Measurements from ENCODE around the gene PPIE.

The PPIE gene

DNA sequence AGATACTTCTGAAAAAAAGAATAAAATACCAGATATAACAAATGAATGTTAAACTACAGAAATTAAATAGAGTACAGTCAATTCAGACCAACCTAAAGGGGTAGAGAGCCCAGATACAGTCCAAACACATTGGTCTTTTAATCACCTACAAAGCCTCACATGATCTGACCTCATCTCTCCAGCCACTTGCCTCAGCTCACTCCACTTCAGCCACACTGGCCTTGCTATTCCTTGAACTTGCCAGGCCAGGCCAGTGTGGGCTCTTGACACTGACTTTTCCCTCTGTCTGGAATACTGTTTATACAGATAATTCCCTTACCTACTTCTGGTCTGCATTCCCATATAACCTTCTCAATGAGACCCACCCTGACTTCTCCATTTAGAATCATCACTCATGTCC lies 17.0 kb upstream of the PPIE start:
- DNase-seq = no peak

DNA sequence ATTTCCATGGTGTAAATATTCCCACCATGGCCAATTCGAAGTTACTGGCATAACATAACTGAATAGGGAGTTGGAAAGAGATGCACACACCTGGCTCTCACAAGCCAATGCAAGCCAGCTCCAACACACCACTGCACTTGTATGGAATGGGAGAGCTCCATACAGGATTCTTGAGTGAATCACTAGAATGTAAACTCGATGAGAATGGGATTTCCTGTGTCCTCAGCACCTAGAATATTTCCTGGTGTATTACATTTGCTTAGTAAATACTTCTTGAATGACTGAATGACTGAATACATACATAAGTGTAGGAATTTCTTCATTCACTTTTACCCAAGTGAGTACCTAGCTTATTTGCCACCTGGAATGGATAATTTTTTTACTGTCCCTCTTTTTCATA lies 16.2 kb upstream of the PPIE start:
- no peak for DNase-seq

DNA sequence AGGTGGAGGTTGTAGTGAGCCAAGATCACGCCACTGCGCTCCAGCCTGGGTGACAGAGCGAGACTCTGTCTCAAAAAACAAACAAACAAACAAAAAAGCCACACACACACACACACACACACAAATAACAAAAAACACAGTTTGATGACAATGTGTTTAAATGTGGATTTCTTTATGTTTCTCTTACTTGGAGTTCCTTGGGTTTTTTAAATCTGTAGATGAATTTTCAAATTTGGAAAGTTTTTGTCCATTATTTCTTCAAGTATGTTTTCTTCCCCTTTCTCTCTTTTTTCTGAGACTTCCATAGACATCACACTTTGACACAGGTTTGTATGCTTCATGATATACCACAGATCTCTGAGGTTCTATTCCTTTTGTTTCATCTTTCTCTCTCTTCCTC lies 12.1 kb upstream of the PPIE start:
- no peak for DNase-seq

DNA sequence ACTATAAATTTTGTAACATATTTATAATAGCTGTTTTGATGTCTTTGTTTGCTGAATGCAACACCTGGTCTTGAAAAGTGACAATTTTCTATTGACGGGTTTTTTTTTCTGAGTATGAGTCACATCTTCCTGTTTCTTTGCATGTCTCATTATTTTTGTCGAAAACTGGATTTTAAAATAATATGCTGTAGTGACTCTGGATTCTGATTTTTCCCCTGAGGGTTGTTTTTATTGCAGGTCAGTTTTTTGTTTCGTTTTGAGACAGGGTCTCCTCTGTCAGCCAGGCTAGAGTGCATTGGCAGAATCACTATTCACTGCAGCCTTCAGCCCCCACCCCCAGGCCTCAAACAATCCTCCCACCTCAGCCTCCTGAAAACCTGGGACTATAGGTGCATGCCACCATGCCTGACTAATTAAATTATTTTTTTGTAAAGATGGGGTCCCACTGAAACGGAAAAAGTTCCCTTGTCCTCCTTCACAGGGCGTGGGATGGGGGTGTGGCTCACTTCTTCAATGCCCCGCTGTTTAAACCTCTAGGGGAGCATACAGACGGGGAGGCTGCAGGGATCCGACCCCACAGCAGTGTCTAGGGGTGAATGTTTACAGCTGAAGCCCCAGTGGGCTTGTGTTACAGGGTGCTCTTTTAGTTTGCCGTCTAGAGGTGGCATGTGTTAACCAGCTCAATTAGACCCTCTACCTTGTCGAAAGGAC lies 11.3 kb upstream of the PPIE start:
- DNase-seq = no peak

DNA sequence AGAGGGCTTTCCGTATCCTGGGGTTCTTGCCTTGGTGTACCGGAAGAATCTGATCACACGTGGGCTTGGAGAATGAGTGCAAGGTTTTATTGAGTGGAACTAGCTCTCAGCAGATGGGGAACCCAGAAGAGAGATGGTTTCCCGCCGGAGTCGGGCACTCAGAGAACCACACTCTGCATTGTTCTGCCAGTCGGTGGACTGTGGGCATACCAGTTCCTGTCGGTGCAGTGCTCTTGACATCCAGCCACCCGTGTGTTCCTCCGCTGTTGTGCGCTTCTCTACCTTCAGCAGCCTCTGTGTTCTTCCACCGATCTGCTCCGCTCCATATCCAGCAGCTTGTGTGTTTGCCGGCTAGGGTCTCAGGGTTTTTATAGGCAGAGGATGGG lies 10.8 kb upstream of the PPIE start:
- no peak for DNase-seq

DNA sequence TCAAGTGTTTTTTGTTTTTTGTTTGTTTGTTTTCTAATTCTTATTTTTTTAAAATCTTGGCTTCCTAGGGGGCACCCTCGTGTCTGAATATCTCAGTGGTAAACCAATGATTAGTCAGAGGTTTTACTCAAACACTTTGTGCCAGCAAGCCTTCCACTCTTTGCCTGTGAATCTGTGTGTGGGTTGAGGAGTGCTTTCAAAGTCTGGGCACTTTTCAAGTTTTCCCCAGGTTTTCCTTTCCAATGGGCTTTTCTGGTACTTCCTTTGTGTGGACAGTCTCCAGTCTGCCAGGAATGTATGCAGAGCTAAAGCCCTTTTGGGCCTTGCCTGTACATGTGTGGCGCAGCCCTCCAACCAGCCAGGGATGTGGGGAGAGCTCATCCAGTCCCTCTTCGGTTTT lies 9.7 kb upstream of the PPIE start:
- no peak for DNase-seq

DNA sequence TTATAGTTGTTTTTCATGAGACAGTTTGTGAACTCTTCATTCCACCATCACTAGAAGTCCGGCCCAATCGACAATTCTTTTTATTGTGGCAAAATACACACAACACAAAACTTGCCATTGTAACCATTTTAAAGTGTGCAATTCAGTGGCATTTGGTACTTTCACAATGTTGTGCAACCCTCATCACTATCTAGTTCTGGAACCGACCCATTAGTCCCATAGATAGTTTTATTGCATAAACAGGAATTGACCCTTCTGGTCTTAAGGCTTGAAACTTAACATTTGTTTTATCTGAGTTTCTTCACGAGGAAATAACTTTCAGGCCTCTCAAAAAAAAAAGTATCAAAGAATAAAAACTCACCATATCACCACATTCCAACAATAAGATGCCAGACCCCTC lies 8.8 kb upstream of the PPIE start:
- no peak for DNase-seq

DNA sequence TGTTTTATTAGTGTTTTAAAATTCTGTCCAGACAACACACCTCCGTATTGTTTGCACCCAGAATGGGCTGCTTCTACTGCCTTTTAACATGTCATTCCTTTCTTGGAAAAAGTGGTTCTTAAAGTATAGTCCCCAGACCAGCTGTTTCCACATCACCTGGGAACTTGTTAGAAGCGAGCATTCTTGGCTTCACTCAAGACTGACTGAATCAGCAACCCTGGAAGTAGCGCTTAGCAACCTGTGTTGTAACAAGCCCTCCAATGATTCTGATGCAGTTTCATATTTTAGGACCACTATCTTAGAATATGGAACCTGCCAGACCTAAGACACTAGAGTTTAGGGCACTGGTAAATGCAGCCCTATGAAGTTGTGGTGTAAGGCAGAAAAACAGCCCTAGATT lies 6.0 kb upstream of the PPIE start:
- no peak for DNase-seq

DNA sequence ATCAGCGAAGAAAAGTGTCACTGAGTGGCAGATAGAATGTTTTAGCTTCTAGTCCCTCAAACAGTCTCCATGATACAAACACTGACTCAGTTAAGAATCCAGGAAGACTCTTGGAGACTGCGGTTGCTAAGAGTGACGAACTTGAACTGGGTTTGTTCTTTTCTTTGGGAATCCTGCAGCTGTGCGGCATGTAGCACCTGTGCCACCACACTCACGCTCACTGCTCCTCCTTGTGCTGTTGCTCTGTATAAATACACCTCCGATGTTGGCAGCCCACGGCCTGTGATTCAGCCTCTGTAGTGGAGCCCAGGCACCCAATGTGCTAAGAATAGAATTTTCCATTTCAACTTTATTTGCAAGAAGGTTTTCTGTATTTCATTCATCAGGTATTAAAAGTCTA lies 5.5 kb upstream of the PPIE start:
- DNase-seq = no peak

DNA sequence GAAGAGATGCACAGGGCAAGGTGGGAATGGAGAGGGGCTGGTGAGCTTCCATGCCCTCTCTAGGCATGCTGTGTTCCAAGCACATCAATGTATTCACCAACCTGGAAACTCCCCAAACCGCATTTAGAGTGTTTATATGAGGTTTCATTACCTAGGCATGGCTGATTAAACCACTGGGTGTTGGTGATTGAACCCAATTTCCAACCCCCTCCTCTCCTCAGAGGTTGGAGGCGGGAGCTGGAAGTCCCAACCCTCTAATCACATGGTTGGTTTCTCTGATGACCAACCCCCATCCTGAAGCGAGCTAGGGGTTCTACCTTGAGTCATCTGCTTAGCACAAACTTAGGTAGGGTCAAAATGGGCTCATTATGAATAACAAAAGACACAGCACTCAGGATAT lies 3.0 kb upstream of the PPIE start:
- DNase-seq = no peak

DNA sequence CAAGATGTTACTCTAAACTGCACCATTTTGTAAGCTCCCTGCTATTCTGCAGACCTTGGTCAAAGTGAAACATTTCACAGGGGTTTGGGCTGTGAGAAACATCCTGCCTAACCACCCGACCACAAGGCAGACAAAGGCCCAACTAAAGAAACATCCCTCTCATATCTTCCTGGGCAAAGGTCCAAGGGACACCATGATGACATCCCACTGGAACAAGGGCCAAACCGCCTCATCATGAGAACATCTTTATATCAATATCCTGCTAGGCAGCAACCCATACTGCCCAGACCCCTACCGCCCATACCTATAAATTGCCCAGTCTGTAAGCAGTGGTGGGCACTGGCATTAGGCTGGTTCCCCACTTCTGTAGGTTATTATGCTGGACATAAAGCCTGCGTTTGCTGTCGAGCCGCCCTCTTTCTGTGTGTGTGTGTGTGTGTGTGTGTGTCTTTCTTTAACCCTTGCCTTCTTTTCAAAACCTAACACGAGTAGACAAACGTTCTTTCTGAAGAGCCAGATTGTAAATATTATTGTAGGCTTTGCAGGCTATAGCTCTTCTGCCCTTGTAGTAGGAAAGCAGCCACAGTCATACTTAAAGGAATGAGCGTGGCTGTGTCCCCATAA lies 1.0 kb upstream of the PPIE start:
- no peak for DNase-seq

DNA sequence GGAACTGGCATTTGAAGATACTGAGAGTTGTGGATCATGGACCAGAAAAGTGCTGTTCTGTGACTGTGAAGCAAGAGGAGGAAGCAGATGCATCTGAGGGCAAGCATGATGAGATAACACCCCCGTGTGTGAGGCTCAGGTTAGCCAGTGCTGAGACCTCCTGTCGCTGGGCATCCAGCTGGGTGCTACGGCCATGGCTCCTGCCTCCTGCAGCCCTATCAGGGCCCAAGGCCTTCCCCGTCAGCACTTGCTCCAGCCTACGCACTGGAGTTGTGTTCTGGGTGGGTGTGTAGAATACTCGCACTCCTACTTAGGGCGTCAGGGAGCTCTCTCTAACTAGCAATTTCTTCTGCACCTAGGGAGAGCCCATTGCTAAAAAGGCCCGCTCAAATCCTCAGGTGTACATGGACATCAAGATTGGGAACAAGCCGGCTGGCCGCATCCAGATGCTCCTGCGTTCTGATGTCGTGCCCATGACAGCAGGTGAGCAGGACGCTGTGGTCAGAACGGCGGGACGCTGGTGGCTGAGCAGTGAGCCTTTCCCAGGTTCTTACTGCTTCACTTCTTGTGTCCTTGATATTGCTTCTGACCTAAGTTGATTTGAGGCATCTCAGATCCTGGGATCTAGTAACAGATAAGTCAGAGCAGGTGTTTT lies 6.5 kb downstream of the PPIE start:
- DNase-seq = no peak

DNA sequence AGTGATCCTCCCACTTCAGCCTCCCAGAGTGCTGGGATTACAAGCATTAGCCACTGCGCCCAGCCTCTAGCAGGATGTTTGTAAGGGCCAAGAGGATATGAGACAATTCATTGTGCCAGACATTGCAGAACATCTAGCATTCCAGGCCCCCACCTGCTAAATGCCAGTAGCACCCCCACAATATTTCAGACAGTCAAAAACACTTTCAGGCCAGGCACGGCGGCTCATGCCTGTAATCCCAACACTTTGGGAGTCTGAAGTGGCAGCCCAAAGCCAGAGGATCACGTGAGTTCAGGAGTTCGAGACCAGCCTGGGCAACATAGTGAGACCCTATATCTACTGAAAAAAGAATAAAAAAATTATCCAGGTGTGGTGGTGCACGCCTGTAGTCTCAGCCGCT lies 12.9 kb downstream of the PPIE start:
- DNase-seq = no peak

DNA sequence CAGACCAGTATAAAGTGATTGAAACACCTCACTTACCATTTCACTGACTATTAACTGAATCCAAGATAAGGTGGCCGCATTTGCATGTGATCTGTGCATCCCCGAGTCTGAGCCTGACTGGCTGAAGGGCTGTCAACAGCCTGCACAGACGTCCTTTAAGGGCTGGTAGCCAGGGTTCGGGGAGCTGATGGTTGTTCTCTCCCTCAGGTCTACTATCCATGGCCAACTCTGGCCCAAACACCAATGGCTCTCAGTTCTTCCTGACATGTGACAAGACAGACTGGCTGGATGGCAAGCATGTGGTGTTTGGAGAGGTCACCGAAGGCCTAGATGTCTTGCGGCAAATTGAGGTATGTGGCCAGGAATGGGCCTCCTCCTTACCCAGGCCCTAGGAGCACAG lies 14.0 kb downstream of the PPIE start:
- DNase-seq = no peak

DNA sequence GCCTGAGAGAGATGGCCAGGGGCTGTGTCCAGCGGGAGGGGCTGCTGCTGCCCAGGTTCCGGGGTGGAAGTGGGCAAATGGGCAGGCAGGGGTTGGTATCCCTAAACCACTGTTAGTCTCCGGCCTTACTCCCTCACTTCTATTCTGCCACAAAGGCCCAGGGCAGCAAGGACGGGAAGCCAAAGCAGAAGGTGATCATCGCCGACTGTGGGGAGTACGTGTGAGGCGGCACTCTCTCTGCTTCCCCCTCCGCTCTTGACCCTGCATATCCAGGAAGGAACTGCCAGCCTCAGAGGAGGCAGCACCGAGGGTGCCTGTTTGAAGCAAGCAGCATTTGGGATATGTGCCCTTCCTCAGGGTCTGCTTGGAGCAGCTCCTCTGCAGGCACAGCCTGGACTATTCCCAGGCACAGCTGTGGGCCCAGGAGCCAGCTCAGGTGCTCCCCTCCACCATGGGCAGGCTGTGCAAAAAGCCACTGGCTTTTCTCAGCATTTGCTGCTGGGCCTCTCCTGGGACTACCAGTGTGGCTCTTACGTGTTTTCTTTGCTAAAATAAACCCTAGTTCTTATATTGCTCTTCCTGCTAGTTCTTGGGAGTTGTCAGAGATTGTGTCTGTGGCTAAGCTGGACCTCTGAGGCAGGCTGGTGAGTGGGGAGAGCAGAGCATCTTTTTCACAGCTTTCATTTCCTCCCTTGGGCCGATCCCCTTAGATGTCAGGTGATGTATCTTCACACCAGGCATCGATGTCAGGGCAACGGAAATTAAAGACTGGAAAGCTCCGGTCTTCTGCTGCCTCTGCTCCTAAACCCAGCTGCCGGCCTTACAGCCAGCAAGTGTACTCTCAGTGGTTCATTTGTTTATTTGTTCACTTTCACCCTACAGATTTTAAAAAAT lies 14.7 kb downstream of the PPIE start:
- DNase-seq = no peak

DNA sequence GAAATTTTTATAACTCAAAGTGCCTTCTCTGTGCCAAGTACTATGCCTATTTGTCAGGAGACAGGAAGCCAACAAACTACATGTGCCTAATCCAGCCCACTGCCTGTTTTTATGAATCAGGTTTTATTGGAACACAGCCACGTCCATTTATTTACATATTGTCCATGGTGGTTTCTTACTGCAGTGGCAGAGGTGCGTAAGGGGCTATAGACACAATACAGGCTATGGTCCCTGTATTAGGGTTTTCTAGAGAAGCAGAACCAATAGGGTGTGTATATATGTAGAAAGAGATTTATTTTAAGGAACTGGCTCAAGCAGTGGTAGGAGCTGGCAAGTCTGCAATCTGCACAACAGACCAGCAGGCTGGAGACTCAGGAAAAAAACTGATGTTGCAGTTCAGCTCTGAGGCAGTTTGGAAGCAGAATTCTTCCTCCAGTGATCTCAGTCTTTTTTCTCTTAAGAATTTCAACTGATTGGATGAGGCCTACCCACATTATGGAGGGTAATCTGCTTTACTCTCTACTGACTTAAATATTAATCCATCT lies 15.4 kb downstream of the PPIE start:
- no peak for DNase-seq

DNA sequence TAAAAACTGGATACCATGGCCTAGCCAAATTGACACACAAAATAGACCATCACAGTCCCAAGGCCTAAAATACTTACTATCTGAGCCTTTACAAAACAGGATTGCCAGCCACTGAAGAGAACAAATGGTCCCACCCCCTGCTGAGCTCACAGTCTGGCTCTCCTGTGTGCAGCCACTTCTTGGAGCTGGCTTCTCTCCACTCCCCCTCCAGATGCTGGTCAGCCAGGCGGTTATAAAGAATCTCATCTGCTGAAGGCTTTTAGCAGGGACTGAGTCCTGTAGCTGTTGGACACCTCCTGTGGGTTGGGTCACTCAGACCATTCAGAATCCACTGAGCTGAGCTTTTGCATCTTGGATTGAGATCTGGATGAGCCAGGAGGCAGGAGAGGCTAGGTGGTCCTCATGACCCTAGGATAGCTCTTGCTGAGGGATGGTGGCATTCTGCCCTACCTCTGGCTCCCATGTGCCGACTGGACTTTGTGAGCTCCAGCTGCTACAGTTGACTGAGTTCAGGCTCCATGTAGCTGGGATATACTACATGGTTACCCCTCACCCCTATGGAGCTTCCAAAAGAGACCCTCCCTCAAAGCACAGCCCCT lies 16.3 kb downstream of the PPIE start:
- no peak for DNase-seq

DNA sequence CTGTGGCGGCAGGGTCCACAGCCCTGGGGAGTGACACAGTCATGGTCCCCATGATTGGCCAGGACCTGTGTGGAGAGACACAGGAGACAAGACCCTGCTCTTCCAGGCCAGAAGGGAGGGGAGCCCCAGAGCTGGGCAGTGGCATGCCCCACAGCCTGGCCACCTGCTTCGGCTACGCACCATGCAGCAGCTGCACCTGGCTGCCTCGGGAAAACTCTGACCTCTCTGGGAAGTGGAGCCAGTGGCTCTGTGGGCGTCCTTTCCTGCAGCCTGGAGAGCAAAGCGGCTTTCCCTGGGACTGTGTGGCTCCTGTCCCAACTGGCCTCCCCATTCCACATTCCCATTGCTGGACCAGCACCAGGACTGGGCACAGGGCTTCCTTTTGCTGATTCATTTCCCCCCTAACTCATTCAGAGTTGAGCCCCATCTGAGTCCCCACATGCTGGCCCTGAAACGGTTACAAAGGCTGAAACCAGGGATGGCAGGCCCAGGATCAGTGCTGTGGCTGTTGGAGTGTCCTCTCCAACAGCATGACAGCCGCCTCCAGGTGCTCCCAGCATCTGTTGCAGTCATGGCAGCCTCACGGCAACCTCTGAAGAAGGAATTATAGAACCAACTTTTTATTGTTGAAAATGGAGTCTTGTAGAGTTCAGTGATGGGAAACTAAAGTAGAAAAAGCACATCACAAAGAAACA lies 17.4 kb downstream of the PPIE start:
- no peak for DNase-seq

DNA sequence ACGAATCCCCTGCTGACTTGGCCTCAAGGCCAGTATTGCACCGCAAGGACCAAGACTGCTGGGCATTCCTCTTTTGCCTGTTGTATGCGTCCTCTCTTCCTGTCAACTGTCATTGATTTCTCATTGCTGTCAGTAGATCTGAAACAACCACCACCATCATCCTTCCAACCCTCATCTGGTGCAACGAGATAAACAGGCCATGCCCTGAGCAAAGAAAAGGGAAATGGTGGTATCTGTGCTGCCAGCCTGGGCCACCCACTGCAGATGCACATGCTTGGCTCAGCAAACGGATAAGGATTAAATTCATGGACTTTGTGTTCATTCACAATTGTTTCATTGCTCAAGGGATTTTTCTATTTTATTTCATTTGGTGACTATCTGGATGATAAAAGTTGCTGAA lies 18.8 kb downstream of the PPIE start:
- no peak for DNase-seq

DNA sequence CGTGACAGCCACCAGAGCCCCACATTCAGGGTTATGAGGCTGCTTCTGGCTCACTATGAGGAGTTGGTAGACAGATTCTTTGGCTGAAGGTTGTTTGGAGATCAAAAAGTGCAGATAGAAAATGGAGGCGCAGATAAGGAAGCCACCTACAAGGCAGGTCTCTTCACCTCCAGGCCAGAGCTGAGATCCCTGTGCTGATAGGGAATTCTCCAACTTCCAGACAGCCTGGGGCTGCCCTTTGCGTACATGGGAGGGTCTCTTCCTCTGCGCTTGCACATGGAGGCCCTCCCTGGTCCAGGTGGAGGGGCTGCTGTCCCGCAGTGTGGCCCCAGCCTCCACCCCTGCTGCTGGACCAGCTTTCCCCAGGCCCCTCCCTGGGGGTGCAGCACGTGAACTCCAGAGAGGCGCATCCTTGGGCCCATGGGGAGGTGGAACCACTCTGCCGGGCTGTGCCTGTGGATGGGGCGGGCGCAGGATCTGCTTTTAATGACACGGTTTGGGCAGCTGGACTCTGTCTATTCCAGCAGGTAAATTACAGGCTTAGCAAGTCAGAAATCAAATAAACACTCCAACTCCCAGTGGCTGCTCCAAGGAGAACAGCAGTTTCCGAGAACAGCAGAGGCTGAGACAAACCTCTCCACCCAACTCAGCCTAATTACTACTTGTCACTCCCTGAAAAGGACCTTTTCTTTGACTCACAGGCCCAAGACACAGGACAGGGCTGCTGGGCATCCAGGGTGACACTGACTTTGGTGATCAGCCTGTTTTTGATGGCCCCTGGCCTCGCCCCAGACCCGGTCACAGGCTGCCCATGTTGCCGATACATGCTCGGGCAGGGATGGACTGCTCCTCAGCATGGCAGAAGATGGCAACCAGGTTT lies 20.1 kb downstream of the PPIE start:
- no peak for DNase-seq

DNA sequence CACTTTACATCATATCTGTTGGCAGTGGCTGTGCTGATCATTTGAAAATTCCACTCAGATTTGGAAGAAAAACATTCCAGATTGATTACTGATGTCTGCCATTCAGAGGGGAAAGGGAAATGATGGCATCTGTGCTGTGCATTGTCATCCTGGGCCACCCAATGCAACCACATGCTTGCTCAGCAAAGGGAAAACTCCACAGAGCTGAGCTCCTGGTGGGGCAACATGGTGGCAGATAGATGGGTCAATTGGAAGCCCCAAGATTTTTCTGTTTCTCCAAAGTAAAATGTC lies 20.7 kb downstream of the PPIE start:
- no peak for DNase-seq
